Measurements from ENCODE around the gene BZW2. TPM values are rescaled to one million over a fixed set of nuclear protein-coding genes. Genes with fewer than 3 reads are reported as not detected.
A peak's percentile ranks its signal among the peaks of the same experiment; 100 is the strongest.

Gene BZW2
- total RNA-seq, 2 experiments from 2014 or later: 84.2 to 89.8 TPM

- intact Hi-C loops (cut with micrococcal nuclease): loop anchor here (2.0 kb wide), 1 partner anchor 107 kb away; the partner anchor contains the start of gene BZW2
Observed at GRCh38 chr7:16753102-16753931, 107.3 kb downstream of the BZW2 start, which contains the start of gene TSPAN13. TSS of gene TSPAN13 (plus strand) at chr7:16753755. CDS start at chr7:16753968, 213 bp downstream.

GRCh38 chr7:16753932-16754855, 108.2 kb downstream of the BZW2 start:
- peaks cover 31% of the 10 kb centered on the region for H3K27me3 Mint-ChIP-seq
- intact Hi-C loops (cut with micrococcal nuclease): loop anchor here (2.0 kb wide), 1 partner anchor 107 kb away; the partner anchor contains the start of gene BZW2
- H3K4me1 Mint-ChIP-seq (ENCODE audit: low read depth): peaks cover 11% of the 10 kb centered on the region
- no peaks in the 10 kb centered on the region for H3K9me3 Mint-ChIP-seq
- no peak overlapping the region for H3K27ac Mint-ChIP-seq
- POLR2A ChIA-PET: no interaction called here
- peak overlapping the region; percentile 60 for H3K4me3 Mint-ChIP-seq
- no peaks in the 10 kb centered on the region for H3K36me3 Mint-ChIP-seq
- CTCF ChIA-PET: no interaction called here
- DNase-seq: peak; percentile 14

More at GRCh38 chr7:16753102-16753931, 107.3 kb downstream of the BZW2 start, which contains the start of gene TSPAN13:
- peak; percentile 76 for DNase-seq
- Mint-ChIP-seq H3K36me3 (no peaks in the 10 kb centered on the region), H3K27me3 (peaks cover 34% of the 10 kb centered on the region), H3K9me3 (no peaks in the 10 kb centered on the region), H3K4me3 (peak within 1 kb of the TSS; percentile 60), H3K4me1 (ENCODE audit: low read depth) (peaks cover 11% of the 10 kb centered on the region), H3K27ac (no peak within 1 kb of the TSS)
- POLR2A ChIA-PET: no interaction called here
- CTCF ChIA-PET: no interaction called here

- peaks cover 11% of the 10 kb centered on the region for H3K4me1 Mint-ChIP-seq (ENCODE audit: low read depth)
- DNase-seq: no peak
- H3K27ac Mint-ChIP-seq: no peak overlapping the region
- H3K36me3 Mint-ChIP-seq: no peaks in the 10 kb centered on the region
- H3K9me3 Mint-ChIP-seq: no peaks in the 10 kb centered on the region
- POLR2A ChIA-PET: no interaction called here
- H3K27me3 Mint-ChIP-seq: peaks cover 31% of the 10 kb centered on the region
- intact Hi-C loops (cut with micrococcal nuclease): no loop called here
- CTCF ChIA-PET: no interaction called here
- peak overlapping the region; percentile 60 for H3K4me3 Mint-ChIP-seq
Observed at GRCh38 chr7:16754856-16755317, 108.9 kb downstream of the BZW2 start.

GRCh38 chr7:16755397-16755796, 109.4 kb downstream of the BZW2 start:
- Mint-ChIP-seq H3K27ac (no peak overlapping the region), H3K36me3 (no peaks in the 10 kb centered on the region), H3K27me3 (peaks cover 36% of the 10 kb centered on the region), H3K9me3 (no peaks in the 10 kb centered on the region), H3K4me1 (ENCODE audit: low read depth) (peaks cover 11% of the 10 kb centered on the region), H3K4me3 (no peak overlapping the region)
- no peak for DNase-seq
- intact Hi-C loops (cut with micrococcal nuclease): no loop called here
- ChIA-PET CTCF (no interaction called here), POLR2A (no interaction called here)

Other genes with a start within 250 kb of the BZW2 start
- under 1 TPM; 0.53 to 0.59 TPM for gene CRPPA, start 224.6 kb upstream of the BZW2 start, total RNA-seq
- not detected for gene SOSTDC1, start 180.4 kb upstream of the BZW2 start, total RNA-seq
- gene LRRC72, start 119.4 kb upstream of the BZW2 start, total RNA-seq: not detected
- gene ANKMY2, start 427 bp upstream of the BZW2 start, total RNA-seq: 1 to 10 TPM; 7.8 to 8.4 TPM
- under 1 TPM; 0.41 to 0.76 TPM for gene TSPAN13, start 107.6 kb downstream of the BZW2 start, total RNA-seq
- not detected for gene AGR2, start 158.8 kb downstream of the BZW2 start, total RNA-seq
- gene AGR3, start 235.8 kb downstream of the BZW2 start, total RNA-seq: not detected

Measured in activated CD4-positive, alpha-beta memory T cell treated with anti-CD3 and anti-CD28 coated beads for 36 hours (primary cell).